H1 (cell line): ENCODE data around the gene C3orf85. TPM values are rescaled to one million over a fixed set of nuclear protein-coding genes. Genes with fewer than 3 reads are reported as not detected.

ENCODE experiments used
- CTCF ChIA-PET: fragments of 300-600 bp; sonication (Branson Sonifier 250); formaldehyde crosslinking; loops from one replicate; lab custom pipeline; 2021; ENCODE audit not compliant: partially characterized antibody; lab: Charles Lee
- POLR2A ChIA-PET: fragments of 300-600 bp; sonication (Branson Sonifier 250); formaldehyde crosslinking; loops from one replicate; lab custom pipeline; 2021; ENCODE audit warnings: inconsistent platforms; ENCODE audit not compliant: partially characterized antibody; lab: Charles Lee
- DNase-seq, 2 experiments: peaks; one replicate each; pipeline versions ENCODE4 v3.0.0 to v3.0.0-alpha.2; 2010 to 2022; ENCODE audit warnings: low spot score in 2 of 2, low read depth in 1 of 2, mixed read lengths in 1 of 2
- FAIRE-seq: peaks from 2 replicates; lab custom pipeline; 2011; peaks lifted over from hg19 to GRCh38; lab: Jason Lieb, UNC
- H2AFZ ChIP-seq: 2 replicates; pipeline ENCODE4 v1.8.1; 2012; ENCODE audit warnings: low read length, inconsistent platforms
- H2AK5ac ChIP-seq: 2 replicates; pipeline ENCODE4 v1.6.1; 2013; ENCODE audit warnings: low read depth, low read length
- H2BK120ac ChIP-seq: replicated peaks from 2 replicates; pipeline ENCODE3; 2013; ENCODE audit warnings: low read depth, low read length, inconsistent platforms
- H2BK12ac ChIP-seq: 2 replicates; pipeline ENCODE4 v1.6.1; 2013; ENCODE audit warnings: low read depth, low read length
- H2BK15ac ChIP-seq: 2 replicates; pipeline ENCODE4 v1.6.1; 2013; ENCODE audit warnings: low read length
- H2BK20ac ChIP-seq: 2 replicates; pipeline ENCODE4 v1.6.1; 2013; ENCODE audit warnings: low read length
- H2BK5ac ChIP-seq: 2 replicates; pipeline ENCODE4 v1.6.1; 2013; ENCODE audit warnings: low read depth, low read length
- H3K14ac ChIP-seq: 2 replicates; pipeline ENCODE4 v1.6.1; 2013; ENCODE audit warnings: inconsistent platforms; ENCODE audit not compliant: insufficient read length
- H3K18ac ChIP-seq: 2 replicates; pipeline ENCODE4 v1.6.1; 2013; ENCODE audit warnings: low read length; ENCODE audit errors: extremely low read depth
- H3K23ac ChIP-seq: 2 replicates; pipeline ENCODE4 v1.6.1; 2013; ENCODE audit warnings: inconsistent platforms; ENCODE audit not compliant: insufficient read length
- H3K23me2 ChIP-seq: 2 replicates; pipeline ENCODE4 v1.6.1; 2013; ENCODE audit warnings: low read depth, low read length
- H3K27ac ChIP-seq: 2 replicates; pipeline ENCODE4 v1.6.1; 2011; ENCODE audit warnings: low read depth, low read length, inconsistent platforms
- H3K27me3 ChIP-seq, 4 experiments: replicated peaks in 1 of 4; 1 replicate in 1 of 4; 2 replicates in 3 of 4; pipeline versions ENCODE4 v1.6.1 to v1.8.1; 2011 to 2013; ENCODE audit warnings: low read length in 3 of 4, mild to moderate bottlenecking in 3 of 4, inconsistent platforms in 2 of 4, mixed read lengths in 2 of 4, moderate library complexity in 1 of 4; ENCODE audit not compliant: control insufficient read depth in 3 of 4, insufficient read depth in 3 of 4; ENCODE audit errors: extremely low read depth in 1 of 4
- H3K36me3 ChIP-seq, 4 experiments: 2 replicates each; pipeline versions ENCODE4 v1.6.1 to v1.8.1; 2011 to 2013; ENCODE audit warnings: mild to moderate bottlenecking in 4 of 4, low read length in 3 of 4, moderate library complexity in 2 of 4, control low read depth in 1 of 4, inconsistent platforms in 1 of 4; ENCODE audit not compliant: insufficient read depth in 4 of 4, control insufficient read depth in 2 of 4
- H3K4ac ChIP-seq: replicated peaks from 2 replicates; pipeline ENCODE3; 2013; ENCODE audit warnings: low read length, low read depth, mixed read lengths, inconsistent platforms; ENCODE audit not compliant: insufficient read length
- H3K4me1 ChIP-seq, 4 experiments: replicated peaks in 1 of 4; 1 replicate in 1 of 4; 2 replicates in 3 of 4; pipeline versions ENCODE4 v1.6.1 to v1.8.1; 2011 to 2013; ENCODE audit warnings: low read length in 3 of 4, inconsistent platforms in 2 of 4, mixed read lengths in 1 of 4; ENCODE audit not compliant: insufficient read depth in 4 of 4, control insufficient read depth in 3 of 4
- H3K4me2 ChIP-seq, 2 experiments: 2 replicates each; pipeline versions ENCODE4 v1.6.1 to v1.8.1; 2011 to 2013; ENCODE audit warnings: low read depth in 2 of 2, low read length in 2 of 2, control low read depth in 1 of 2, inconsistent platforms in 1 of 2, mild to moderate bottlenecking in 1 of 2; ENCODE audit not compliant: insufficient read depth in 1 of 2
- H3K4me3 ChIP-seq, 4 experiments: fragments of 200-600, 300-600 bp in 1 of 4; sonication (generic), shearing (Covaris generic), sonication (Bioruptor Twin) in 1 of 4; 2 replicates each; pipeline versions ENCODE4 v1.5.1 to v1.8.1; 2011 to 2016; ENCODE audit warnings: low read length in 4 of 4, low read depth in 3 of 4, control low read depth in 2 of 4, inconsistent platforms in 2 of 4, mild to moderate bottlenecking in 2 of 4, mixed read lengths in 1 of 4, moderate library complexity in 1 of 4; ENCODE audit not compliant: insufficient read depth in 2 of 4; ENCODE audit errors: extremely low read depth in 1 of 4
- H3K56ac ChIP-seq: replicated peaks from 2 replicates; pipeline ENCODE3; 2013; ENCODE audit warnings: low read depth, mild to moderate bottlenecking, mixed read lengths, low read length, inconsistent platforms; ENCODE audit not compliant: insufficient read length
- H3K79me1 ChIP-seq: 2 replicates; pipeline ENCODE4 v1.6.1; 2013; ENCODE audit warnings: low read depth, low read length, control low read depth
- H3K79me2 ChIP-seq, 2 experiments: 2 replicates each; pipeline versions ENCODE4 v1.6.1 to v1.8.1; 2012 to 2013; ENCODE audit warnings: low read length in 2 of 2, mild to moderate bottlenecking in 2 of 2, inconsistent platforms in 1 of 2; ENCODE audit not compliant: insufficient read depth in 2 of 2, control insufficient read depth in 1 of 2
- H3K9ac ChIP-seq, 4 experiments: replicated peaks in 1 of 4; 1 replicate in 1 of 4; 2 replicates in 3 of 4; pipeline versions ENCODE4 v1.6.1 to v1.8.1; 2011 to 2013; ENCODE audit warnings: low read depth in 3 of 4, low read length in 3 of 4, control low read depth in 2 of 4, mild to moderate bottlenecking in 2 of 4, moderate library complexity in 2 of 4, inconsistent platforms in 1 of 4; ENCODE audit errors: extremely low read depth in 1 of 4
- H3K9me3 ChIP-seq, 2 experiments: 2 replicates each; pipeline versions ENCODE4 v1.6.1 to v1.8.1; 2012 to 2013; ENCODE audit warnings: mild to moderate bottlenecking in 2 of 2, moderate library complexity in 2 of 2, control low read depth in 1 of 2, inconsistent platforms in 1 of 2, low read depth in 1 of 2, low read length in 1 of 2, mixed read lengths in 1 of 2; ENCODE audit not compliant: insufficient read depth in 2 of 2
- H4K20me1 ChIP-seq, 2 experiments: replicated peaks in 1 of 2; 2 replicates each; pipeline versions ENCODE3 to v1.8.1; 2011 to 2013; ENCODE audit warnings: inconsistent platforms in 2 of 2, low read length in 2 of 2, mild to moderate bottlenecking in 1 of 2; ENCODE audit not compliant: insufficient read depth in 2 of 2, control insufficient read depth in 1 of 2
- H4K5ac ChIP-seq: 2 replicates; pipeline ENCODE4 v1.6.1; 2013; ENCODE audit warnings: low read length, low read depth, mixed read lengths, inconsistent platforms; ENCODE audit not compliant: insufficient read length
- H4K8ac ChIP-seq: 2 replicates; pipeline ENCODE4 v1.8.0; 2013; ENCODE audit warnings: mild to moderate bottlenecking, moderate library complexity, low read length, inconsistent platforms; ENCODE audit not compliant: insufficient read depth; ENCODE audit errors: extremely low read depth
- H4K91ac ChIP-seq: replicated peaks from 2 replicates; pipeline ENCODE3; 2013; ENCODE audit warnings: low read length, mixed read lengths, inconsistent platforms; ENCODE audit not compliant: insufficient read length
- ASH2L ChIP-seq: fragments of 200-600, 300-600 bp; sonication (generic); IDR thresholded peaks from one replicate; pipeline ENCODE4 v1.7.1; 2017; ENCODE audit warnings: low read length
- EP300 ChIP-seq, 2 experiments: IDR thresholded peaks; 1 replicate in 1 of 2; 2 replicates in 1 of 2; pipeline ENCODE4 v1.6.1; 2011 to 2012; ENCODE audit warnings: low read depth in 2 of 2, low read length in 2 of 2, mild to moderate bottlenecking in 2 of 2, borderline replicate concordance in 1 of 2, inconsistent platforms in 1 of 2, moderate library complexity in 1 of 2
- KDM1A ChIP-seq: fragments of 200-600, 300-600 bp; sonication (generic); IDR thresholded peaks from 2 replicates; pipeline ENCODE4 v1.7.1; 2016; ENCODE audit warnings: mild to moderate bottlenecking, low read length, borderline replicate concordance
- POU5F1 ChIP-seq: IDR thresholded peaks from 2 replicates; pipeline ENCODE4 v1.6.1; 2011; ENCODE audit warnings: low read depth, mild to moderate bottlenecking, low read length, moderate library complexity
- RFX5 ChIP-seq: IDR thresholded peaks from 2 replicates; pipeline ENCODE4 v1.6.1; 2011; ENCODE audit warnings: low read depth, low read length, improper control_type of control experiment, borderline replicate concordance
- SIX5 ChIP-seq: IDR thresholded peaks from 2 replicates; pipeline ENCODE4 v1.6.1; 2011; ENCODE audit warnings: mild to moderate bottlenecking, low read depth, low read length
- SP2 ChIP-seq: IDR thresholded peaks from 2 replicates; pipeline ENCODE4 v1.6.1; 2012; ENCODE audit warnings: mild to moderate bottlenecking, low read length, inconsistent platforms
- SRF ChIP-seq: IDR thresholded peaks from 2 replicates; pipeline ENCODE4 v1.6.1; 2011; ENCODE audit warnings: mild to moderate bottlenecking, low read depth, low read length, moderate library complexity
- TAF1 ChIP-seq: IDR thresholded peaks from 2 replicates; pipeline ENCODE4 v1.6.1; 2011; ENCODE audit warnings: mild to moderate bottlenecking, low read depth, low read length
- ZNF274 ChIP-seq: IDR thresholded peaks from 2 replicates; pipeline ENCODE4 v1.7.0; 2012; ENCODE audit warnings: low read length, borderline replicate concordance; ENCODE audit errors: extremely low read depth
- WGBS, 2 experiments: shearing (Covaris generic) in 1 of 2; methylation state at CpG; one replicate each; pipeline versions ENCODE4 v1.1.6 to v1.1.7; 2013 to 2015; ENCODE audit warnings: low lambda C conversion rate in 2 of 2, mixed read lengths in 2 of 2, inconsistent platforms in 1 of 2, low coverage in 1 of 2, missing lambda C conversion rate in 1 of 2; ENCODE audit not compliant: insufficient replicate concordance in 2 of 2, insufficient coverage in 1 of 2, insufficient read length in 1 of 2; ENCODE audit errors: extremely low coverage in 1 of 2, missing lambda C conversion rate in 1 of 2; 5-methylcytosine and 5-hydroxymethylcytosine counted together
- polyA plus RNA-seq, 7 experiments: library from polyadenylated mRNA; depleted of rRNA in 3 of 7; stranded (reverse) in 5 of 7; unstranded in 2 of 7; fragments of >200 nt in 5 of 7; fragments of 200-250 nt in 2 of 7; gene quantifications; 1 replicate in 5 of 7; 2 replicates in 1 of 7; 4 replicates in 1 of 7; pipeline versions ENCODE4 v1.2.1 to v1.2.3, GENCODE V29; 2011 to 2013; ENCODE audit warnings: missing spikeins in 2 of 7, mixed read lengths in 2 of 7
- total RNA-seq: library from RNA; stranded (reverse); fragmentation: NEBNext Ultra II Directional; extraction: Animal tissue kit (Norgen Biotek cat#: 25700); gene quantifications from 2 replicates; pipeline ENCODE4 v1.2.1, GENCODE V29; 2021

C3orf85 gene
- total and polyA plus RNA-seq, 2 of the 8 experiments (the other 6 are each of a cell fraction or from before 2014, with no cell fraction given): not detected

GRCh38 chr3:109127553-109127952 is 9.0 kb upstream of the C3orf85 start:
- Histone ChIP-seq H2BK20ac (no peak overlapping the region), H3K4me2 (no peak overlapping the region), H3K14ac (no peak overlapping the region), H3K9me3 (peaks cover 0 to 13% of the 10 kb centered on the region in 2 experiments; a peak in 2 of 4 replicates), H3K27ac (no peak overlapping the region), H4K91ac (no peak overlapping the region), H4K20me1 (no peaks in the 10 kb centered on the region), H3K9ac (no peak overlapping the region), H2AFZ (no peak overlapping the region), H3K79me1 (no peaks in the 10 kb centered on the region), H3K18ac (no peak overlapping the region), H3K36me3 (no peaks in the 10 kb centered on the region), H3K79me2 (no peaks in the 10 kb centered on the region), H2AK5ac (no peak overlapping the region), H3K27me3 (no peaks in the 10 kb centered on the region), H3K23me2 (no peaks in the 10 kb centered on the region), H3K4me3 (no peak overlapping the region), H2BK5ac (no peak overlapping the region), H4K8ac (no peak overlapping the region), H4K5ac (no peak overlapping the region), H3K23ac (no peak overlapping the region), H3K4ac (no peak overlapping the region), H3K4me1 (no peaks in the 10 kb centered on the region), H2BK12ac (no peak overlapping the region), H2BK15ac (no peak overlapping the region), H2BK120ac (no peak overlapping the region), H3K56ac (no peak overlapping the region)
- TF ChIP-seq KDM1A: no peak
- no peak for TF ChIP-seq TAF1
- TF ChIP-seq ZNF274: no peak
- TF ChIP-seq POU5F1: no peak
- TF ChIP-seq ASH2L: no peak
- TF ChIP-seq EP300 (IDR thresholded peaks at IDR 0.05; ENCODE audit: borderline replicate concordance in 1 of 2, low read depth in 2 of 2, low read length in 2 of 2): no peak
- TF ChIP-seq SRF: no peak
- no peak for TF ChIP-seq RFX5
- TF ChIP-seq SIX5: no peak
- TF ChIP-seq SP2: no peak
- no peak for FAIRE-seq
- POLR2A ChIA-PET: no interaction called here
- CTCF ChIA-PET: no interaction called here
- no peak for DNase-seq
- 70% methylated on average over 2 of the region's 2 CpGs; no CpG with 5 or more reads in 1 of the 2 experiments for WGBS, 2 experiments
